Posterior vena cava (tissue), 2 donors: ENCODE measurements around the gene PSMB3. TPM values are rescaled to one million over a fixed set of nuclear protein-coding genes. Genes with fewer than 3 reads are reported as not detected.

Experiments used
- DNase-seq: peaks from one replicate; pipeline ENCODE4 v3.0.0-alpha.2; 2020; ENCODE audit warnings: low spot score
- intact Hi-C, 2 donors: fragments of 100-400 bp; cut with DNase I; formaldehyde crosslinking; loops; one replicate each; pipeline versions ENCODE4 v1.14.1 to v1.14.2; 2022 to 2023
- total RNA-seq, 2 donors: library from RNA; stranded (reverse); fragmentation: NEBNext Ultra II Directional; extraction: Animal tissue kit (Norgen Biotek cat#: 25700); gene quantifications; one replicate each; pipeline ENCODE4 v1.2.1, GENCODE V29; 2021
- donor health status: DM: yes; HTN: yes; CAD: no.
- donor health status: DM: yes; HTN: yes; CAD: no.

Gene PSMB3
- total RNA-seq, 2 donors from 2014 or later, result 133 to 137 TPM

DNA sequence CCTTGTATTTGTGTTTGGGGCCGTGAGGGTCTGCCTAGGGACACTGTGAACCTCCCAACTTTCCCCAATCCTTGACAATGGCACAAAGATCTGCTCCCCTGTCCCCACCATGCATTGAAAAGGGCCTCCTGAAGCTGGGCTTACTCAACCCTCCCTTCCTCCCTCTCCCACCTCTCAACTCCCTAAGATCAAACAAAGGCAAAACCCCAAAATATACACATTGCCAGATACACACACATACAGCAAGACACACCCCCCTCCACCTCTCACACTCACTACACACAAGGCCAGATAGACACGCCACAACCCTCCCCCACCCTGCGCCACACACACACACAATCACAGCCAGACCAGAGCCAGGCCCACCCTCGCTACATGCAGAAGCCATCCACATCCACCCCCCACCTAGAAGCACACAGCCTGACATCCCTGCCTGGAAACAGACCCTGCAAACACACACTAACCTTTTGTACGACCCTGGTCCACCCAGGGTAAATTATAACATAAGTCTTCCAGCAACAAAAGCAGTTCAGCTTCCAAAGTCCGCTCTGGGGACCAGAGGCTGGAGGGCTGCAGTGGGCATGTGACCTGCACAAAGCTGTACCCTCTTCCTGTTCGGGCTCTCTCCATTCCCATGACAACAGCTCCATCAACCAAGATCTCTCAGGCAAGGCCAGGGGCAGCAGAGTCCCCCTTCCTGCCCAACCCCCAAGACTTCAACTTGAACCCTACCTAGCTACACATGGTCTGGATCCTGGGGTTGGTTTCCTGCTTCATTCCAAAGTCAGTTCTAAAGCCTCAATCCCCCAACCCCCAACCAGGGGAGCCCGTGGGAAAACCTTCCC, 6.3 kb upstream of the PSMB3 start:
- DNase-seq, result no peak
- intact Hi-C loops, result no loop called here

GRCh38 chr17:38746849-38747462, 5.6 kb upstream of the PSMB3 start:
- DNase-seq, result no peak
- intact Hi-C loops, result no loop called here

GRCh38 chr17:38747463-38748148, 4.9 kb upstream of the PSMB3 start:
- DNase-seq, result no peak
- intact Hi-C loops, result no loop called here

- DNase-seq, result peak; percentile 96
- intact Hi-C loops, result no loop called here
Measured at GRCh38 chr17:38748149-38748891, 4.2 kb upstream of the PSMB3 start, which contains the start of gene PCGF2. TSS of gene PCGF2 (minus strand) at chr17:38748336. CDS start at chr17:38740402, 7,934 bp downstream.

DNA sequence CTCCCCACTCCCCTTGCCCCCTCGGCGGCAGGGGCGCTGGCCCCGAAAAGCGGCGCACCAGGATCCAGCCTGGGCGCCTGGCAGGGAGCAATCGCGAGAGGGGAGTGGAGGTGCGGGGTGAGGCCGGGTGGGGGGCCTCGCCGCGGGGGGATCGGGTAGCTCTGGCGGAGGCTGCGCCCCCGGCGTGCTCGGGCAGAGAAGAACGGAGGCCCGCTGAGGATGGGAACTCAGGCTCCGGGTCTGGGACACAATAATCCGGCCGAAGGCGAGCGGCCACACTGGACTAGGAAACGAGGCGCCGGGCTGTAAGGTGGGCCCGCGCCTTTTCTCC, 3.7 kb upstream of the PSMB3 start:
- intact Hi-C loops, result no loop called here
- no peak for DNase-seq

DNA sequence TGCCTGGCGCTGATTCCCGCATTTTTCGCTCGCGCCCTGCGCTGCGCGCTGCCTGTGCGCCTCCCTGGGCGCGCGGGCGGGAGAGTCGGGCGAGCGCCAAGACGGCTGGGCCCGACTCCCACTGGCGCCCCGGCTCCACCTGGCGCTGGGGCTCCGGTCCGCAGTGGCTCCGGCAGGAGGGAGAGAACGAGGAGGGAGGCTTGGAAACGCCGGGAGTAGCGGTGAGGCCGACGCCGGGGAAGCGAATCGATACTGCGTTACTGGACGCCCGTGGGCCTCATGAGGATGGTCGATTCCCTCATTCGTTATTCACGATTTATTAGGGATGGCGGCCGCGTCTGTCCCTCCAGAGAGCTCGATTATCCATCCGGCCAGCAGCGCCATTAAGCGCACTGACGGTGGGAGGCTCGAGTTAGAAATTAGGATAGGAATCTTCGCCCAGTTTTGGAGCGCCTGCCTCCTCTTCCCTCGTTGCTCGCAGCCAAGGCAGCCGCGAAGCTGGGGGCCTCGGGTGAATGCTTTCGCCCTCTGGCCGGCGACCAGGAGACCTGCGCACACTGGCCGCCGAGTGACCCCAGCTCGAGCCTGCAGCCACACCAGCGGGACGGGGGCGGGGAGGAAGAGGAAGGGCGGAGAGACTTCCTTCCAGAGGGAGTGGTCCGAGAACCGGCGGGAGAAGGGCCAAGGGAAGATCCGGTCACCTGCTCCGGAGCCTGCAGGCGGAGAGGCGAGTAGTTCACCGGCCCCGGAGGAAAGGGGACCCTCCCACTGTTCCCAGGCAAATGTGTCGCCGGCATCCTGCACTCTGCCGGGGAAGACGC, 3.1 kb upstream of the PSMB3 start:
- intact Hi-C loops, result no loop called here
- DNase-seq, result peak; percentile 96

GRCh38 chr17:38750044-38750311, 2.6 kb upstream of the PSMB3 start:
- intact Hi-C loops, result no loop called here
- DNase-seq, result no peak

- intact Hi-C loops, result no loop called here
- DNase-seq, result no peak
Measured at GRCh38 chr17:38750312-38751121, 2.0 kb upstream of the PSMB3 start.

DNA sequence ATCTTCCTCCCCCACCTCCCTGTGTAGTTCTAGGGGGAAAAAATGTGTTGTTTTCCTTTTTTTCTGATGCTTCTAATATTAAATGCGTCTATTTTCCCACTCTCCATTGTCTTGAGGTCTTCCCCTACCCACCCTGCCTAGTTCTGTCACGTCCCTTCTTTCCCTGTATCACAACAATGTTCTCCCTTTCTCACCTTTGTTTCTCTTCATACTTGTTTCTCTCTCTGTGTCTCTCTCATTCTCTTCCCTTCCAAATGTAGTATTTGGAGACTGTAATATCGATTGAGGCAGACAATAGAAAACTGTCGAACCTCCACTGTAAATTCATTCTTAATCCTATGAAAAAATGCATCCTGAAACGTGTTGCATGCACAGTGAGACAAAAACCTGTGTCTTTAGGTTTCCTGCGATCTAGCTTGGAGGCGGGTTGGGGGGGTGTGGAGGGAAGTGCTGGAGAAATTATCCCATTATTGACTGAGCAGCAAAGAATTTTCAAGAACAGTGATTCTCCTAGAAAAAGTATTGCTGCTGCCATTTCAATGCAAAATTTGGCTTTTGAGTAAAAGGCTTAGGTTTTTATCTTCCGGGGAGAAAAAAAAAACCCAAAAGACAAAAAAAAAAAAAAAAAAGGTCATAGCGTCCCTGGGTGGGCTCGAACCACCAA, 1.3 kb upstream of the PSMB3 start:
- intact Hi-C loops, result no loop called here

DNA sequence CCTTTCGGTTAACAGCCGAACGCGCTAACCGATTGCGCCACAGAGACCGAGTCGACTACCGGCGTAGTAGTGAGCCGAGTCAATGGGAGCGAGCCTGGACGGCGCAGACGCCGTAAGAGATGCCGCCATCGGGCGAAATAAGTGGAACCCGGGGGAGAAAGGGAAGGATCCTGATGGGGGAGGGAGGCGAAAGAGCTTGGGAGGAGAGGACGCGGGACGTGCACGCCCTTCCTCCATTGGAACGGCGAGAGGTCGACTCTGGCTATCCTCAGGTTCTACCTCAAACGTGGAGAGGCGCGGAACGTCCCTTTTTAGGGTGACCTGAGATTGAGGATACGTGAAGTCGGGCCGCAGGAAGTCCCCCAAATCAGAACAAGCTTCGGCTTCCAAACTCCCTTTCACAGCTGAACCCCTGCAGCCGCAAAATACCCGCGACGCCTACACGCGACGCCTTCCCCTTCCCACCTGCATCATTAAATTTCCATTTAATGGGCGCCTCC, 683 bp upstream of the PSMB3 start:
- intact Hi-C loops, result no loop called here
- DNase-seq, result peak; percentile 94

More for the DNA sequence above, 1.3 kb upstream of the PSMB3 start:
- DNase-seq, result no peak

GRCh38 chr17:38753071-38753506, 548 bp downstream of the PSMB3 start:
- intact Hi-C loops, result no loop called here

GRCh38 chr17:38761612-38762011, 9.1 kb downstream of the PSMB3 start:
- intact Hi-C loops, result no loop called here
- DNase-seq, result no peak

More at GRCh38 chr17:38753071-38753506, 548 bp downstream of the PSMB3 start:
- no peak for DNase-seq

GRCh38 chr17:38762231-38762630, 9.7 kb downstream of the PSMB3 start:
- DNase-seq, result no peak
- intact Hi-C loops, result no loop called here

DNA sequence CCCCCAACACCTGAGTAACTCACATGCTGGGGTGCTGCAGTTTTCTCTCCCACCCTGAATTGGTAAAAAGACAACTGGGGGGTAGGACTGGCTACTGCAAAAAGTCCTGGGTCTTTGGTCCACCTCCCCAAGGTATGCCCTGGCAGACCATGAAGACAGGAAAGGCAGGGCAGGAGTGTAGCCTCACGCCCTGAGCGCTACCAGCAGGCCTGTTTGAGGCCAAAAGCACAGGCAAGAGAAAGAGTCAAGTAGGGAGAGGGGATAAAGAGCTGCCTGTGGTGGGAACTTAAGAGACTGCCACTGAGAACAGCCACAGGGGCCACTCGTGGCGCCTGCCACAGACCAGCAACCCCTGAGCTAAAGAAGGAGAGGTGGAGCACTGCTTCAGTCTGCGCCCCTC, 13.8 kb downstream of the PSMB3 start:
- intact Hi-C loops, result no loop called here
- no peak for DNase-seq

- no peak for DNase-seq
- intact Hi-C loops, result no loop called here
Measured at GRCh38 chr17:38768417-38768816, 15.9 kb downstream of the PSMB3 start.

DNA sequence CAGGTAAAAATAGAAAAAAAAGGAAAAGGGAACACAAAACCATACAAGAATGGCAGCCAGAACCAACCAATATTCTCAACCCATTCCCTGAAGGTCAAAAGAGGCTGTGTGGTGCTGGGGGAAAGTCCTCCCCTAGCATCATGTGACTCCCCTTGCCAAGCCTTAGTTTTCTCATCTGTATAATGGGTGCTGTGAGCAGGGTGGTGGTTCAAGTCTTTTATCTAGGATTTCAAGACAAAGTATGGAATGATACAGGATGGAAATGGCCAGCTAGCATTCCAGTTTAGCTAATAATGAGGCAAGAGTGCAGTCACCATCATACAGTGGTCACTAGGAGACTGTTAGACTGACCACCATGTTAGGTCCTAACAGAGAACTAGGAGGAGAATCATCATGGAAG, 20.7 kb downstream of the PSMB3 start:
- intact Hi-C loops, result loop anchor here in 1 of 2 donors (10.0 kb wide), 1 partner anchor 422 kb away; the partner anchor contains the start of gene CACNB1
- DNase-seq, result no peak

DNA sequence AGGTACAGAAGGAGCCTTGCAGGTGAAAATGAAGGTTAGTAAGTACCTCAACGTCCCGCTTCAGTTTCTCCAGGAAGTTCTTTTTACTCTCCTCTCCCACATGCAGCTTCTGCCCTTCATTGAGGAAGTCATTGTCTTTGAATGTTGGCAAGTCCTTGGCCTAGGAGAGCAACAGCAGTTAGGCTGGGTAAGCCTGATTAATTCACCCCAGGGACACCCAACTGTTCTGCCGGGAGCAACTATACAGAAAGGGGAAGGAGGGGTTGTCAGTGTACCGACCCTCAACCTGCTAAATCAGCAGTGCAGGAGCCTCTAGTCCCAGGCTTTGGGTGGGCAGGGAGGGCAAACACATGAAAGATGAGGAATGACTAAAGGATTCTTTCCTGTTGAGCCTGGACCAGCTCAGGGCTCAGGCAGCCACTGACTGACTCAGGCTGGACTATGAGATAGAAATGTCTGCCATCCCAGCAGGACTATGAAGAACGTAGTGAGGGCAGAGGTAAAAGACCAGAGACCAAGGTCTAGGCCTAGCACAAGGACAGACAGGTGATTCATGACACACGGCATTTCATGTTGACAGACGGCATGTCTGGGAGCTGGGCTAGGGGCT, 25.2 kb downstream of the PSMB3 start:
- no peak for DNase-seq
- intact Hi-C loops, result loop anchor here in 1 of 2 donors (10.0 kb wide), 1 partner anchor 417 kb away; the partner anchor contains the start of gene CACNB1
